ENCODE measurements around the gene NSD2.

The NSD2 gene

GRCh38 chr4:1945124-1945895 is 74.1 kb downstream of the NSD2 start:
- DNase-seq (ENCODE audit: low read depth in 2 of 2) = no peak

GRCh38 chr4:1945912-1946311 is 74.7 kb downstream of the NSD2 start:
- DNase-seq (ENCODE audit: low read depth in 2 of 2) = no peak

GRCh38 chr4:1948232-1948631 is 77.0 kb downstream of the NSD2 start:
- DNase-seq (ENCODE audit: low read depth in 2 of 2) = no peak

GRCh38 chr4:1948892-1949436 is 77.8 kb downstream of the NSD2 start:
- DNase-seq (ENCODE audit: low read depth in 2 of 2) = no peak

DNA sequence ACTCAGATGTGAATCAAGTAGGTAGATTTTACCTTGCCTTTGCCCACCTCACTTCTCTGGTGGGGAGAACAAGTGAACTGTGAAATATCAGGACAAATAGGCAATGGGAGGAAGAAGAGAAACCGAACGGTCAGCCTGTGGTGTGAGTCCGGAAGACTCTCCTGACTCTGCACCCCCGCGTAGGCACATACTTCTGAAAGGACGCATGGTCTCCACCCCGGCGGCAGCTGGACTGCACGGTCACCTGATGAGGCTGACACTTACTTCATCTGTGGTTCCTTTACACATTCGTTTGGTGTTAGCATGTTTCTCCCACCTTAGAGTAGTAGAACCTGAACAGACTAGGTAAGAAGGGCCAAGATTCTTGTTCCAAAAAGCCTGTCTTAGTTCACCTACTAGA is 79.2 kb downstream of the NSD2 start:
- DNase-seq (ENCODE audit: low read depth in 2 of 2) = no peak

DNA sequence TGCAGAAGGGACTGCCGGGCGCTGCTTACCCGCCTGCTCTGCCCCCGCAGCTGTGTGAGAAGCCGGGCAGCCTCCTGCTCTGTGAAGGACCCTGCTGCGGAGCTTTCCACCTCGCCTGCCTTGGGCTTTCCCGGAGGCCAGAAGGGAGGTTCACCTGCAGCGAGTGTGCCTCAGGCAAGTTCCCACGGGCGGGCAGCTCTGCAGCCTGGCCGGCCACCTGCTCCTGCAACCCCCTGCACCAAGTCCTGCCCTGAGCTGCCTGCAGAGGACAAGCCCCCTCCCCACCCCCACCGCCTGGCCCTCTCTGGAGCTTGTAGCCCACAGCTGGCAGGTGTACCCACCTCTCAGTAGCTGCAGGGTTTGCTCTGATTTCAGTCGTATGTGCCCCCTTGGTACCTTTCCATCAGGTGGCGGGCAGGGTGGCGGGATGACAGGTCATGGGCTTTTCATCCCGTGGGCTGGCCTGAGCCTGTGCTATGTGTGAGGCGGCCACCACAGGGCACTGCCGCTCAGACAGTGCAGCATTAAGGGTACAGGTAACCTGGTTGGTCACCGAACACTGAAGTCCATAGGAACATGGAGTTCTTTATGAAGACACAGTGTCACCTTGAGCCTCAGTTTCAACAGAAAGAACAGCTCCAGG is 81.0 kb downstream of the NSD2 start:
- no peak for DNase-seq (ENCODE audit: low read depth in 2 of 2)

DNA sequence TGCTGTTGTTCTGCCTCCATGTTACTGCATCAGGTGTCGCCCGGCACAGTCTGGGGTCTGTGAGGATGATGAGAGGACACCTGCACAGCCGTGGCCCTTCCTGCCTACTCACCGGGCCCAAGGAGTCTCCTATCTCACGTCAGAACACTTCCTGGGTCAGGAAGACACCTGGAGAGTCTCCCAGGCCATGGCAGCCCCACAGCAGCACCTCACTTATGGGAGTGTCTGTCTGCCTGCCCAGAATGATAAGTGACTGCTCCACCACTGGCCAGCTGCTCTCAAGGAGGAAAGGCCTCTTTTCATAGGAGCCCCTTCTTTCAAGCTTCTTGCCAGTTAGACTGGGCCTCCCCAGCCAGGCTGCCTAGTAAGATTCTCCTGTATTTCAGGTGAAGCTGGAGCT is 81.5 kb downstream of the NSD2 start:
- no peak for DNase-seq (ENCODE audit: low read depth in 2 of 2)

DNA sequence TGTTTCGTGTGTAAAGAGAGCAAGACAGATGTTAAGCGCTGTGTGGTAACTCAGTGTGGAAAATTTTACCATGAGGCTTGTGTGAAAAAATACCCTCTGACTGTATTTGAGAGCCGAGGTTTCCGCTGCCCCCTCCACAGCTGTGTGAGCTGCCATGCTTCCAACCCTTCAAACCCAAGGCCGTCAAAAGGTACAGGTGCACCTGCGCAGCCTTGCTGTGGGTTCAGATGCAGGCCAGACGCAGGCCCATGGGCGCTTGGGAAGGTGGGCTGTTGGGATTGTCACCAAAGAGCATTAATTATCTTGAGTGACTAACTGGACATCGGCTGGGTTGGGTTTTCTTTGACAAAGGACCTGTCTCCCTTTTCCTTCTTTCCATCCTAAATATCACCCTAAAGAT is 82.1 kb downstream of the NSD2 start:
- DNase-seq (ENCODE audit: low read depth in 2 of 2) = no peak

GRCh38 chr4:1956631-1957030 is 85.4 kb downstream of the NSD2 start:
- no peak for DNase-seq (ENCODE audit: low read depth in 2 of 2)

GRCh38 chr4:1958276-1959103 is 87.3 kb downstream of the NSD2 start:
- no peak for DNase-seq (ENCODE audit: low read depth in 2 of 2)

- no peak for DNase-seq (ENCODE audit: low read depth in 2 of 2)
Observed at GRCh38 chr4:1959104-1959384, 87.9 kb downstream of the NSD2 start.

DNA sequence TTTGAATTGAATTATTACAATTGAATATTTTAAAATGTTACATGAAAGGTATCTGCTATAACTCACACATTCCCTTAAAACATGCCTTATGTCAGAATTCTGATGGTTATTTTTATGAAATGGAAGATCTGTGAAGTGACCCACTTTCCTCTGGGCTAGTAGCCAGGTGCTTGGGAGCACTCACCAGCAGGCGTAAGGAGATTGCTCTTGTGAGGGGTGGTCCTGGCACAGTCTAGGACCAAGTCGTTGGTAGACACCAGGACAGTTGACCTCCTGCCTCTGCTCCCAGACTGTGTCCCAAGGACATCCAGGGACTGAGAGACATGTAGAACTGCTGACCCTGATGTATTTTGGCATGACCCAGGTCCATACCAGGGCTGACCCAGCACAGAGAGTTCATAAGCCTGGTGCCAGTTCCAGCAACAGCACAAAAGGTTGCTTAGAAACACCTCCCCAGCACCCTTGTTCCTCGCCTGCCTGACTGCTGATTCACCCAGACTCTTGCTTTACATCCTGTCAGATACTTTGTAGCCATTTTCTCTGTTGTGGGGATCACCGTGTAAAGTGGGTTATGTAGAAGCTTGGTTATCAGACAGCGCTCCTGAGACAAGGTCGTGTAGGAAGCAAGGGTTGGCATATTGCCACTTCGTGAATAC is 89.1 kb downstream of the NSD2 start:
- DNase-seq (ENCODE audit: low read depth in 2 of 2) = no peak

GRCh38 chr4:1961038-1961437 is 89.8 kb downstream of the NSD2 start:
- no peak for DNase-seq (ENCODE audit: low read depth in 2 of 2)

DNA sequence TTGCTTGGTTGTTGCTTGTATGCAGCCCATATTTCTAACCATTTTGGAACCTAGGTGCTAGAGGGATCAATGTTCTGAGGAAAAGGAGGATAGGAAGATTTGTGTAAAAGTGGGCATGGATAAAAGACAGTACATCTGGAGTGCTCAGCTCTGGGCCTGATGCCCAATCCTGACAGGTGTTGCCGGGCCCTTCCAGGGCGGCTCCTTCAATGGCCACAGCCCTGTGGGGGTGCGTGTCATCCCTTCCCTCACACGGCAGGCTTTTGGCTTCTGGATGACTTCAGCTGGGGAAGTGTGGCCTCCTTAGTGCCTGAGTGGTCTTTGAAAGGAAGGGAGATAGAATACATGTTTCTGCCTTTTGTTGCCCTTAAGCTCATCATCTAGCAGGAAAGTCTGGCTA is 90.4 kb downstream of the NSD2 start:
- DNase-seq (ENCODE audit: low read depth in 2 of 2) = no peak

- no peak for DNase-seq (ENCODE audit: low read depth in 2 of 2)
Observed at GRCh38 chr4:1962980-1963379, 91.8 kb downstream of the NSD2 start.

- no peak for DNase-seq (ENCODE audit: low read depth in 2 of 2)
Observed at GRCh38 chr4:1964443-1964842, 93.2 kb downstream of the NSD2 start.

DNA sequence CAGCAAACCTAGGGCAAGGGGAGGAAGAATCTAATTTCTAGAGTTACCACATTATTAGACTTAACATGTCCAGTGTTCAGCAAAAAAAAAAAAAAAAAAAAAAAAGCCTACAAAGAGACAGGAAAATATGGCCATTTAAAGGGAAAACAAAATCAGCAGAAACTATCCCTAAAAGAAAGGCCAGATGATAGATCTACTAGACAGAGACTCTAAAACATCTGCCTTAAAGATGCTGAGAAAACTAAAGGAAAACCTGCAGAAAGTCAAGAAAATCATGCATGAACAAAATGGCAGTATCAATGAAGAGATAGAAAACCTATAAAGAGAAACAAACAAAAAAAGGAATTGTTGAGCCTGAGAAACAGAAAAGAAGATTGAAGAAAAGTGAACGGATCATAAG is 93.8 kb downstream of the NSD2 start:
- DNase-seq (ENCODE audit: low read depth in 2 of 2) = no peak

DNA sequence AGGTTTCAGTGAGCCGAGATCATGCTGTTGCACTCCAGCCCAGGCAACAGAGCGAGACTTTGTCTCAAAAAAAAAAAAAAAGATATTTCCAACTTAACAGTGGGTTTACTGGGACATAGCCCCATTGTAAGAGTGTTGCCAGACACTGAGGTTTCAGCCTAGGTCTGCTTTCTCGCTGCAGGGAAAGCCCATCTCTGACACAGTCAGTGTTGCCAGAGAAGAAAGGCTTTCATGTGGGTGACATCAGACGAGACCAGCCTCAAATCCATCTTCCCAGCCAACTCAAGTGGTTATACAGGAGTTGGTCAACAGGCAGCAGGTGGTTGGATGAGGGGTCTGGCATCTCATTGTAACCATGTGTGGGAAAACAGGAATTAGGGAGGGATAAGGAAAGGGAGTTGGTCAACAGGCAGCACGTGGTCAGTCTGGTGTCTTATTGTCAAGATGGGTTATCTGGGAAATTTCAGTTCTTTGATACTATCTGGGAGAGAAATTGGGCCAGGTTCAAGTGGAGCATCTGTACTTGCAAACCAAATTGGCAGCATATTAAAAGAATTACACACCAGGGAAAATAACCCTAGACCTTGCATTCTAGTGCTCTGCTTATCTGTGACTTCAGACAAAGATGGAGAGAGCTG is 96.4 kb downstream of the NSD2 start:
- DNase-seq (ENCODE audit: low read depth in 2 of 2) = no peak

DNA sequence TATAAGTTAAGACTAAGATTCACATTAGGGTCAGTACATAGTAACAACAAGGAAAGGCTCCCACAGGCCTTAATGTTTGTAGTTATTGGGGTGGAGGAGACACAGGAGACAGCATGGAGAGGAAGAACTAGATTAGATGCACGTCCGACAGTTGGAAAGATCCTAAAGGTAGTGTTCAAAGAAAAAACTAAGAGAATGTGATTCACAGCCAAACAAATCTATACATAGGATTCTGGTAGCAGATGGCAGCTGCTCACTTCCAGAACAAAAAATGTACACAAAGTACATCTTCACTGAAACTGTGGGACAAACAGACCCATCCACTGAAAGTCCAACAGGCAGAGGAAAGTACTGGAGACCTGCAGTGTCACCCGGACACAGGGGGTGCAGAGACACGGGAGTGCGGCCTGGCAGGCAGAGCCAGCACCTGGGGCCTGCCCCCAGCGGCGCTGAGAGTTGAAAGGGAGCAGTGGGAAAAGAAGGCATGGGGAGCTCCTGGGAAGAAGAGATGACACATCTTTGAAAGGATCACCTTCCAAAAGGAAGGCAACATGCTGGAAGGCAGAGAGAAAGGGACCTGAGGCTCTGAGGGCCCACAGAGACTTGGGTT is 97.6 kb downstream of the NSD2 start:
- no peak for DNase-seq (ENCODE audit: low read depth in 2 of 2)

DNA sequence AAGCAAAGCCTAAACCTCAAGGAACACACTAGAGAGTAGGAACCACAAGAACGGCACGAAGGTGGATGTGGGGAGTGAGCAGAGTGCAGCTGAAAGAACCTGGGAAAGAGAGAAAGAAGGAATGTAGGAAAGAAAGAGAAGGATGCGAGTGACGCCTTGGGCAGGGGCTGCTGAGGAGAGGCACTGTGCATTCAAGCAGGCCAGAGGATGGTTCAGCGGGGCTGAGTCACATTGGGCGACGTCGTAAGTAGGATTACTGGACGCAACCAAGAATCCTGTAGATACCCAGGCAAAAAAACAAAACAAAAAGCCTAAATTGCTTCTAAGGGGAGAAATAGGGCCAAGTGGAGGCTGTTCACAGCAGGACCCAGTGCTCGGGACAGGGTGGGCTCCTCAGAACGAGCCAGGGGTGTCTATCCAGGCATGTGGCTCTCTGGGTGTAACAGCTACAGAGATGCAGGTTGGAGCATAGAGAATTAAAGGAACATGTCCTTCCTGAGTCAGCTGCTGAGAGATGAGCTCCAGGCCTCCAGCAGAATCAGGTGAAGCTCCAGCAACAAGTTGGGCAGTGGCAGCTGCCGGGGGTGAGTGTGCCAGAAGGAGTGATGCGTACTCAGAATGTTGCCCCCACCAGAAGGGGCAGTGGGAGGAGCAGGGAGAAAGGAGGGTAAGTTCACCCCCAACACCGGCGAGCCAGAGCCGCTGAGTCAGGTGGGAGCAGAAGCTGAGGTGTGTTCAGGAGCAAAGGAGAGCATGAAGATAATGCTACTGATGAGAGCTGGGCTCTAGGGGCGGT is 98.9 kb downstream of the NSD2 start:
- DNase-seq (ENCODE audit: low read depth in 2 of 2) = no peak
